Upper lobe of left lung (tissue), 4 donors: Measurements from ENCODE around the gene ZNF77.

Source experiments
- CTCF ChIP-seq, 6 experiments: fragments of 450-650 bp in 4 of 6; fragments of 200-600 bp in 2 of 6; sonication (generic) in 2 of 6; IDR thresholded peaks; one replicate each; pipeline ENCODE4 v1.5.1; 2016 to 2019; ENCODE audit warnings: antibody characterized with exemption in 6 of 6
- EP300 ChIP-seq, 4 donors: sonication (generic); formaldehyde crosslinking; IDR thresholded peaks; one replicate each; pipeline ENCODE4 v1.5.1; 2017; ENCODE audit warnings: antibody characterized with exemption in 4 of 4, control low read depth in 2 of 4
- POLR2A ChIP-seq, 4 donors: fragments of 450-650 bp; IDR thresholded peaks; one replicate each; pipeline ENCODE4 v1.5.1; 2016 to 2017; ENCODE audit warnings: antibody characterized with exemption in 4 of 4, mild to moderate bottlenecking in 2 of 4

- peak in 1 of 6 experiments; percentile 43 for TF ChIP-seq CTCF (IDR thresholded peaks at IDR 0.05)
- no peak for TF ChIP-seq EP300 (IDR thresholded peaks at IDR 0.05)
- no peak for TF ChIP-seq POLR2A (IDR thresholded peaks at IDR 0.05)
Measured at GRCh38 chr19:2922987-2923386, 21.8 kb downstream of the ZNF77 start.
